ENCODE data around the gene BTNL9.

DNA sequence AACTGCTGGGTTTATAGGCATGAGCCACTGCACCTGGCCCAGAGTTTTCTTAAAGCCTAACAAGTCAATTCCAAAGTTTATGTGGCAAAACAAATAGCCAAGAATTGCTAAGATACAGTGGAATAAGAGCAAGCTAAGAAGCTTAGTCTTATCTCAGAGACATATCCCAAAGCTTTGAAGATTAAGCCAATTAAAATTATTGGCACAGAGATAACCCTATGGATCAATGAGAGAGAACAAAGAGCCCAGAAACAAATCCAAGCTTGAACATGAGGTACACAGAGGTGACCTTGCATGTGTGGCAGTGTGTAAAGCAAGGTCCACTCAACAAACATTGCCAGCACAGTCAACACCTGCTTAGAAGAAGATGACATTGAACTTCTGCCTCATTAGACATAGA is 38.1 kb upstream of the BTNL9 start:
- no peak for TF ChIP-seq POLR2AphosphoS5 (IDR thresholded peaks at IDR 0.05)
- TF ChIP-seq, protein P1, sequence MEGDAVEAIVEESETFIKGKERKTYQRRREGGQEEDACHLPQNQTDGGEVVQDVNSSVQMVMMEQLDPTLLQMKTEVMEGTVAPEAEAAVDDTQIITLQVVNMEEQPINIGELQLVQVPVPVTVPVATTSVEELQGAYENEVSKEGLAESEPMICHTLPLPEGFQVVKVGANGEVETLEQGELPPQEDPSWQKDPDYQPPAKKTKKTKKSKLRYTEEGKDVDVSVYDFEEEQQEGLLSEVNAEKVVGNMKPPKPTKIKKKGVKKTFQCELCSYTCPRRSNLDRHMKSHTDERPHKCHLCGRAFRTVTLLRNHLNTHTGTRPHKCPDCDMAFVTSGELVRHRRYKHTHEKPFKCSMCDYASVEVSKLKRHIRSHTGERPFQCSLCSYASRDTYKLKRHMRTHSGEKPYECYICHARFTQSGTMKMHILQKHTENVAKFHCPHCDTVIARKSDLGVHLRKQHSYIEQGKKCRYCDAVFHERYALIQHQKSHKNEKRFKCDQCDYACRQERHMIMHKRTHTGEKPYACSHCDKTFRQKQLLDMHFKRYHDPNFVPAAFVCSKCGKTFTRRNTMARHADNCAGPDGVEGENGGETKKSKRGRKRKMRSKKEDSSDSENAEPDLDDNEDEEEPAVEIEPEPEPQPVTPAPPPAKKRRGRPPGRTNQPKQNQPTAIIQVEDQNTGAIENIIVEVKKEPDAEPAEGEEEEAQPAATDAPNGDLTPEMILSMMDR (IDR thresholded peaks at IDR 0.05) = no peak
- TF ChIP-seq EP300 (IDR thresholded peaks at IDR 0.05) = no peak
